SK-N-SH (cell line): ENCODE measurements around the gene TEAD3. TPM values are rescaled to one million over a fixed set of nuclear protein-coding genes. Genes with fewer than 3 reads are reported as not detected.

Source experiments
- CTCF ChIA-PET: fragments of 300-600, 350-600 bp; formaldehyde crosslinking; extraction: SDS; loops from one replicate; lab custom pipeline; 2021; lab: Yijun Ruan, JAX
- POLR2A ChIA-PET: fragments of 350-600 bp; sonication (Branson Sonifier 250); formaldehyde crosslinking; extraction: SDS; loops from one replicate; lab custom pipeline; 2020; ENCODE audit warnings: antibody characterized with exemption, inconsistent platforms; lab: Yijun Ruan, JAX
- DNase-seq: peaks from one replicate; pipeline ENCODE4 v3.0.0; 2012
- H2AFZ ChIP-seq: fragments of 200-600 bp; sonication (generic); 2 replicates; pipeline ENCODE4 v1.8.1; 2016; ENCODE audit warnings: antibody characterized with exemption, mild to moderate bottlenecking, low read depth
- H3F3A ChIP-seq: fragments of 200-600 bp; sonication (generic); replicated peaks from 2 replicates; pipeline ENCODE3; 2016; ENCODE audit warnings: antibody characterized with exemption, mild to moderate bottlenecking; ENCODE audit not compliant: insufficient read depth
- H3K27ac ChIP-seq, 2 experiments: fragments of 200-500 bp in 1 of 2; fragments of 200-600 bp in 1 of 2; sonication (Bioruptor generic) in 1 of 2; sonication (generic), shearing (Covaris generic) in 1 of 2; 2 replicates each; pipeline versions ENCODE4 v1.5.1 to v1.6.1; 2014 to 2016; ENCODE audit warnings: low read depth in 2 of 2, inconsistent platforms in 1 of 2, low read length in 1 of 2, mild to moderate bottlenecking in 1 of 2, mixed read lengths in 1 of 2
- H3K27me3 ChIP-seq: fragments of 200-600 bp; sonication (generic), shearing (Covaris generic); 2 replicates; pipeline ENCODE4 v1.6.1; 2016; ENCODE audit warnings: mixed run types; ENCODE audit not compliant: insufficient read depth
- H3K36me3 ChIP-seq, 2 experiments: fragments of 200-500 bp in 1 of 2; fragments of 200-600 bp in 1 of 2; sonication (Bioruptor generic) in 1 of 2; sonication (generic) in 1 of 2; replicated peaks in 1 of 2; 2 replicates each; pipeline versions ENCODE3 to v1.5.1; 2014 to 2016; ENCODE audit warnings: low read length in 1 of 2, mild to moderate bottlenecking in 1 of 2; ENCODE audit not compliant: insufficient read depth in 2 of 2, control insufficient read depth in 1 of 2
- H3K4me1 ChIP-seq, 2 experiments: fragments of 200-500 bp in 1 of 2; fragments of 200-600 bp in 1 of 2; sonication (Bioruptor generic) in 1 of 2; sonication (generic), shearing (Covaris generic) in 1 of 2; 2 replicates each; pipeline versions ENCODE4 v1.5.1 to v1.6.1; 2014 to 2016; ENCODE audit warnings: low read depth in 1 of 2, low read length in 1 of 2, mixed run types in 1 of 2; ENCODE audit not compliant: insufficient read depth in 2 of 2, control insufficient read depth in 1 of 2
- H3K4me2 ChIP-seq: fragments of 200-600 bp; sonication (generic), shearing (Covaris generic); 2 replicates; pipeline ENCODE4 v1.6.1; 2017; ENCODE audit warnings: mixed run types
- H3K4me3 ChIP-seq, 2 experiments: fragments of 200-500 bp in 1 of 2; fragments of 200-600 bp in 1 of 2; sonication (Bioruptor generic) in 1 of 2; sonication (generic), shearing (Covaris generic) in 1 of 2; 2 replicates each; pipeline versions ENCODE4 v1.5.1 to v1.8.1; 2014 to 2016; ENCODE audit warnings: low read depth in 2 of 2, inconsistent platforms in 1 of 2, low read length in 1 of 2, mild to moderate bottlenecking in 1 of 2, mixed read lengths in 1 of 2, moderate library complexity in 1 of 2
- H3K79me2 ChIP-seq: fragments of 200-600 bp; sonication (generic); 2 replicates; pipeline ENCODE4 v1.8.1; 2017; ENCODE audit warnings: mild to moderate bottlenecking; ENCODE audit not compliant: insufficient read depth
- H3K9ac ChIP-seq: fragments of 200-600 bp; sonication (generic); 2 replicates; pipeline ENCODE4 v1.6.1; 2017; ENCODE audit warnings: mixed run types
- H3K9me2 ChIP-seq: fragments of 200-600 bp; sonication (generic); 2 replicates; pipeline ENCODE4 v1.6.1; 2017; ENCODE audit warnings: mixed run types
- H3K9me3 ChIP-seq: fragments of 200-600 bp; sonication (generic); 2 replicates; pipeline ENCODE4 v1.6.1; 2017; ENCODE audit warnings: mixed run types, mild to moderate bottlenecking, moderate library complexity
- H4K20me1 ChIP-seq: fragments of 200-600 bp; sonication (generic); 2 replicates; pipeline ENCODE4 v1.6.1; 2017; ENCODE audit warnings: mild to moderate bottlenecking, mixed run types; ENCODE audit not compliant: insufficient read depth
- CHD2 ChIP-seq: fragments of 150-350 bp; IDR thresholded peaks from 2 replicates; pipeline ENCODE4 v1.6.1; 2018; ENCODE audit warnings: low read length; ENCODE audit not compliant: partially characterized antibody
- ELF1 ChIP-seq: IDR thresholded peaks from 2 replicates; pipeline ENCODE4 v1.4.0; 2012
- FOXM1 ChIP-seq: IDR thresholded peaks from 2 replicates; pipeline ENCODE4 v1.4.0; 2012; ENCODE audit warnings: low read depth, mild to moderate bottlenecking
- GATA2 ChIP-seq: sonication (generic); formaldehyde crosslinking; IDR thresholded peaks from 2 replicates; pipeline ENCODE4 v1.5.0; 2020; ENCODE audit warnings: mild to moderate bottlenecking, missing genetic modification reagents
- IRF3 ChIP-seq: fragments of 150-350 bp; IDR thresholded peaks from 2 replicates; pipeline ENCODE4 v1.6.1; 2016; ENCODE audit warnings: mild to moderate bottlenecking, low read depth, low read length
- JUND ChIP-seq: IDR thresholded peaks from 2 replicates; pipeline ENCODE4 v1.4.0; 2012
- MEF2A ChIP-seq: IDR thresholded peaks from 2 replicates; pipeline ENCODE4 v1.4.0; 2012; ENCODE audit warnings: low read depth, borderline replicate concordance
- NFIC ChIP-seq: IDR thresholded peaks from 2 replicates; pipeline ENCODE4 v1.4.0; 2012; ENCODE audit warnings: borderline replicate concordance
- SMC3 ChIP-seq: IDR thresholded peaks from 2 replicates; pipeline ENCODE4 v1.6.1; 2012; ENCODE audit warnings: low read depth, low read length, improper control_type of control experiment
- TEAD4 ChIP-seq: IDR thresholded peaks from 2 replicates; pipeline ENCODE4 v1.4.0; 2012; ENCODE audit warnings: mild to moderate bottlenecking, borderline replicate concordance; ENCODE audit not compliant: insufficient read depth
- USF2 ChIP-seq: fragments of 150-350 bp; IDR thresholded peaks from 2 replicates; pipeline ENCODE4 v1.6.1; 2017; ENCODE audit warnings: antibody characterized with exemption, low read length, low read depth, borderline replicate concordance
- WGBS: methylation state at CpG from one replicate; pipeline ENCODE4 v1.1.6; 2017; ENCODE audit warnings: low lambda C conversion rate; 5-methylcytosine and 5-hydroxymethylcytosine counted together
- polyA plus RNA-seq, 3 experiments: library from polyadenylated mRNA; depleted of rRNA; stranded (reverse); fragments of >200 nt; gene quantifications; 2 replicates each; pipeline ENCODE4 v1.2.3, GENCODE V29; 2012
- TF ChIP-seq, protein P1 (sequence below): IDR thresholded peaks from 2 replicates; pipeline ENCODE4 v1.4.0; 2012; ENCODE audit warnings: low read depth, borderline replicate concordance
- TF ChIP-seq, protein P2 (sequence below): fragments of 200-600 bp; sonication (generic); IDR thresholded peaks from 2 replicates; pipeline ENCODE4 v1.6.1; 2017; ENCODE audit warnings: antibody characterized with exemption, mild to moderate bottlenecking, moderate library complexity

Gene TEAD3
- polyA plus RNA-seq, 1 of the 3 experiments (the other 2 are of a cell fraction) = 7.1 TPM

GRCh38 chr6:35543459-35544193, 46.7 kb upstream of the TEAD3 start:
- no peak overlapping the region for H3K4me3 ChIP-seq
- H4K20me1 ChIP-seq = no peaks in the 10 kb centered on the region
- H3K9me3 ChIP-seq = no peaks in the 10 kb centered on the region
- H3K9me2 ChIP-seq = no peaks in the 10 kb centered on the region
- ChIA-PET CTCF (interaction anchor here (1.2 to 5.5 kb wide), 5 partner anchors 7 to 21 kb away, joined by 3 to 25 read pairs (median 5); no protein-coding TSS in a partner anchor), POLR2A (no interaction called here)
- no peaks in the 10 kb centered on the region for H3K36me3 ChIP-seq
- peak overlapping the region; percentile 65; the same call in 1 of the 2 replicates for H2AFZ ChIP-seq
- no peaks in the 10 kb centered on the region; the same call in 1 of the 2 replicates for H3K27me3 ChIP-seq
- H3K79me2 ChIP-seq = no peaks in the 10 kb centered on the region
- no peak overlapping the region for H3K27ac ChIP-seq
- no peak for DNase-seq
- no peak for TF ChIP-seq IRF3
- TF ChIP-seq ELF1 = no peak
- no peak for TF ChIP-seq USF2
- TF ChIP-seq SMC3 = no peak
- TF ChIP-seq TEAD4 = no peak
- no peak for TF ChIP-seq CHD2
- no peak for TF ChIP-seq FOXM1
- TF ChIP-seq GATA2 = no peak
- TF ChIP-seq, protein P1, sequence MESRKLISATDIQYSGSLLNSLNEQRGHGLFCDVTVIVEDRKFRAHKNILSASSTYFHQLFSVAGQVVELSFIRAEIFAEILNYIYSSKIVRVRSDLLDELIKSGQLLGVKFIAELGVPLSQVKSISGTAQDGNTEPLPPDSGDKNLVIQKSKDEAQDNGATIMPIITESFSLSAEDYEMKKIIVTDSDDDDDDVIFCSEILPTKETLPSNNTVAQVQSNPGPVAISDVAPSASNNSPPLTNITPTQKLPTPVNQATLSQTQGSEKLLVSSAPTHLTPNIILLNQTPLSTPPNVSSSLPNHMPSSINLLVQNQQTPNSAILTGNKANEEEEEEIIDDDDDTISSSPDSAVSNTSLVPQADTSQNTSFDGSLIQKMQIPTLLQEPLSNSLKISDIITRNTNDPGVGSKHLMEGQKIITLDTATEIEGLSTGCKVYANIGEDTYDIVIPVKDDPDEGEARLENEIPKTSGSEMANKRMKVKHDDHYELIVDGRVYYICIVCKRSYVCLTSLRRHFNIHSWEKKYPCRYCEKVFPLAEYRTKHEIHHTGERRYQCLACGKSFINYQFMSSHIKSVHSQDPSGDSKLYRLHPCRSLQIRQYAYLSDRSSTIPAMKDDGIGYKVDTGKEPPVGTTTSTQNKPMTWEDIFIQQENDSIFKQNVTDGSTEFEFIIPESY = no peak
- TF ChIP-seq, protein P2, sequence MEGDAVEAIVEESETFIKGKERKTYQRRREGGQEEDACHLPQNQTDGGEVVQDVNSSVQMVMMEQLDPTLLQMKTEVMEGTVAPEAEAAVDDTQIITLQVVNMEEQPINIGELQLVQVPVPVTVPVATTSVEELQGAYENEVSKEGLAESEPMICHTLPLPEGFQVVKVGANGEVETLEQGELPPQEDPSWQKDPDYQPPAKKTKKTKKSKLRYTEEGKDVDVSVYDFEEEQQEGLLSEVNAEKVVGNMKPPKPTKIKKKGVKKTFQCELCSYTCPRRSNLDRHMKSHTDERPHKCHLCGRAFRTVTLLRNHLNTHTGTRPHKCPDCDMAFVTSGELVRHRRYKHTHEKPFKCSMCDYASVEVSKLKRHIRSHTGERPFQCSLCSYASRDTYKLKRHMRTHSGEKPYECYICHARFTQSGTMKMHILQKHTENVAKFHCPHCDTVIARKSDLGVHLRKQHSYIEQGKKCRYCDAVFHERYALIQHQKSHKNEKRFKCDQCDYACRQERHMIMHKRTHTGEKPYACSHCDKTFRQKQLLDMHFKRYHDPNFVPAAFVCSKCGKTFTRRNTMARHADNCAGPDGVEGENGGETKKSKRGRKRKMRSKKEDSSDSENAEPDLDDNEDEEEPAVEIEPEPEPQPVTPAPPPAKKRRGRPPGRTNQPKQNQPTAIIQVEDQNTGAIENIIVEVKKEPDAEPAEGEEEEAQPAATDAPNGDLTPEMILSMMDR = no peak
- no peak for TF ChIP-seq JUND
- TF ChIP-seq MEF2A = no peak
- no peak for TF ChIP-seq NFIC
- H3K4me2 ChIP-seq = no peak overlapping the region
- no peak overlapping the region for H3K9ac ChIP-seq
- H3F3A ChIP-seq = no peaks in the 10 kb centered on the region
- H3K4me1 ChIP-seq = peaks cover 0 to 4% of the 10 kb centered on the region in 2 experiments; a peak in 1 of 4 replicates
- WGBS = 82% methylated on average over 16 of the region's 16 CpGs
